Left renal pelvis (tissue), 4 donors: ENCODE results near the gene RBM15. TPM values are rescaled to one million over a fixed set of nuclear protein-coding genes. Genes with fewer than 3 reads are reported as not detected.
A peak's percentile ranks its signal among the peaks of the same experiment; 100 is the strongest.

ENCODE experiments used
- DNase-seq, 4 donors: peaks; one replicate each; pipeline ENCODE4 v3.0.0-alpha.2; 2013; ENCODE audit warnings: low read depth in 4 of 4, low spot score in 3 of 4
- polyA plus RNA-seq, 4 donors: library from polyadenylated mRNA; unstranded; fragments of 120-200 nt; gene quantifications; one replicate each; pipeline ENCODE4 v1.2.1, GENCODE V29; 2013; ENCODE audit not compliant: insufficient read length in 4 of 4

The RBM15 gene, protein sequence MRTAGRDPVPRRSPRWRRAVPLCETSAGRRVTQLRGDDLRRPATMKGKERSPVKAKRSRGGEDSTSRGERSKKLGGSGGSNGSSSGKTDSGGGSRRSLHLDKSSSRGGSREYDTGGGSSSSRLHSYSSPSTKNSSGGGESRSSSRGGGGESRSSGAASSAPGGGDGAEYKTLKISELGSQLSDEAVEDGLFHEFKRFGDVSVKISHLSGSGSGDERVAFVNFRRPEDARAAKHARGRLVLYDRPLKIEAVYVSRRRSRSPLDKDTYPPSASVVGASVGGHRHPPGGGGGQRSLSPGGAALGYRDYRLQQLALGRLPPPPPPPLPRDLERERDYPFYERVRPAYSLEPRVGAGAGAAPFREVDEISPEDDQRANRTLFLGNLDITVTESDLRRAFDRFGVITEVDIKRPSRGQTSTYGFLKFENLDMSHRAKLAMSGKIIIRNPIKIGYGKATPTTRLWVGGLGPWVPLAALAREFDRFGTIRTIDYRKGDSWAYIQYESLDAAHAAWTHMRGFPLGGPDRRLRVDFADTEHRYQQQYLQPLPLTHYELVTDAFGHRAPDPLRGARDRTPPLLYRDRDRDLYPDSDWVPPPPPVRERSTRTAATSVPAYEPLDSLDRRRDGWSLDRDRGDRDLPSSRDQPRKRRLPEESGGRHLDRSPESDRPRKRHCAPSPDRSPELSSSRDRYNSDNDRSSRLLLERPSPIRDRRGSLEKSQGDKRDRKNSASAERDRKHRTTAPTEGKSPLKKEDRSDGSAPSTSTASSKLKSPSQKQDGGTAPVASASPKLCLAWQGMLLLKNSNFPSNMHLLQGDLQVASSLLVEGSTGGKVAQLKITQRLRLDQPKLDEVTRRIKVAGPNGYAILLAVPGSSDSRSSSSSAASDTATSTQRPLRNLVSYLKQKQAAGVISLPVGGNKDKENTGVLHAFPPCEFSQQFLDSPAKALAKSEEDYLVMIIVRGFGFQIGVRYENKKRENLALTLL
- 10 to 100 TPM; 10.0 to 13.4 (median 10.3) TPM for polyA plus RNA-seq

DNA sequence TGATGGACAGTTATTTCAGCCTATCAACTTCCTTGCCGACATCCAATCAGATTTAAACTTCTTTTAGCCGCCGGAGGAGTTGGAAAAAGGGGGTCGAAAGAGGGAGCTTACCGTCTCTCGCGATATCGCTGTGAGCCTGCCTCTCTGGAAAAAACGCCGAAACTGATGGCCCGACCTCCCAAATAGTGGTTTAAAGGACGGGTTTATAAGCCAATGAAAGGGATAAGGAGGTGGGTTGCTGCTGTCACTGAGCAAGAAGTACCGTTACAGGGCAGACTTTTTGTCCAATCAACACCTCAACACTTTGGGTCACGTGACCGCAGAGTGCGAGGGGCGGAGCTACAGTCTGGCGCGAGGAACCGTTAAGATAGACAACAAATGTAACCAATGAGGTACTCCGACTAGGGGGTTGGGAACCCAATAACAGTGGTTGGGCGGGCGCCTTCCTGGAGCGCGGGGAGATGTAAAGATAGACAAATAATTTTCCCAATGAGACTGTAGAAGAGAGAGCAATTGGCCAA lies at the start of gene RBM15:
TSS of gene RBM15 (plus strand) at position 492 of the 521 bp plus-strand sequence. CDS start at position 521, 29 bp downstream.
- DNase-seq: peak; percentile 100

DNA sequence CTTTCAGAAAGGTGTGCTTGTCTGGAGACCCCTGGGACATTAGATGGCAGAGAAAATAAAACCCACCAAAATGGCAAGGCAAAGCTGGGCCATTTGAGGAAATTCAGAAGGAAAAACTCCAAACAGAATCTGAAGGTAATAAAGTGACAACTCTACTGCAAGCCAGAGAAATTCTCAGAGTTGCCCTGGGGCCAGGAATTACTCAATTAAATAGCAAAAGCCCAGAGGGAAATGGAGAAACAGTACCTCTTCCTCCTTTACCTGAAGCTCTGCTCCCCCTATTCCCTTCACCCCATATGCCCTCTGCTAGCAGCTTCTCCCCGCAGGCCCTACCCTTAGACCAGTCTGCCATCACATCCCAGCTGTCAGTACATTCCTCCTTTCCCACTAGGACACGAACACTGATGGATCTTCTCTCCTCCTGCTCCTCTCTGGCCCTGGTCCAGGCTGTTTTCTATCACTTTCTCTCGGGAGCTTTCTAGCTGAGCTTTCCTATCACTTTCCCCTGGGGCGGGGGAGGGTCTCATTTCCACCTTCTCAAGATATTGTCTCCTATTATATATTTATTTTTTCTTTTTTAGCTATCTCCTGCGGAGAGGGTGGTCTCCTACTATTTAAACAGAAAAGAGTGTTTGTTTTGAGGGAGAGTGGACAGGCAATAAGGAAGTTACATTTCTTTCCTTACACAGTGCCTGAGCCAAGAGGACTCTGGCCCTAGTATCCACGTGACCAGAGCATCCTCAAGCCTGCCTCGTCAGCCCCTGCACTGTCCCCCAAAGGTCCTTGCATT lies 47.7 kb upstream of the RBM15 start:
- DNase-seq: no peak

DNA sequence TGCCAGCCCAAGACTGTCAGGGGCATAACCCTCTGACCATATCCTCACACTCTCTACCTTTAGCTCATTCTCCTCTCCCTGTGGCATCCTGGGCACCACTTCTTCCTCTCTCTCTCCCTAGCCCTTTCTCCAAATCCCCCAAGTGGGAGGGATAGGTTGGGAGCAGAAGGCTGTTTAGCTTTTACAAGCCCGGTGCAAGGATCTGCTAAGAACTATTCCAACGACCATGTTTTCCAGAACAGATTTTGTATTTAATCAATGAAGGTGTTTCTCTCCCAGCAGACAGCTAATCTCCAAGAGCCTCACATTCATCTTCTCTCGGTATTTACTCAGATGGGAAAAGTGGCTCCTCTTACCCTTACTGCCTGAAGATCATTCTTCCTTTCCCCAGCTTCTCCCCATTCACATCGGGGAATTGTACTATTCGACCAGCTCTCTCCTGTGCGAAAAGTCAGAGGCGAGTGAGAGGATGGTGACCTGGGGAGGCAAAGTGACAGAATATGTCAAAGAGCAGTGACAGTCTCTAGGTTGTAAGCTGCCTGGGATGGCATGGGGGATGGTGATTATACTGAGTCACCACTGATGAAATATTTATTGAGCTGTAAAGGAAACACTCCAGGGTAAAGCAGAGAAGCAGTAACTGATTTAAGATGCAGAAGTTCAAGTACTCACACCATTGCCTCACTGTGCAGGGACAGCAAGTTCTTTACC lies 47.0 kb upstream of the RBM15 start:
- no peak for DNase-seq

DNA sequence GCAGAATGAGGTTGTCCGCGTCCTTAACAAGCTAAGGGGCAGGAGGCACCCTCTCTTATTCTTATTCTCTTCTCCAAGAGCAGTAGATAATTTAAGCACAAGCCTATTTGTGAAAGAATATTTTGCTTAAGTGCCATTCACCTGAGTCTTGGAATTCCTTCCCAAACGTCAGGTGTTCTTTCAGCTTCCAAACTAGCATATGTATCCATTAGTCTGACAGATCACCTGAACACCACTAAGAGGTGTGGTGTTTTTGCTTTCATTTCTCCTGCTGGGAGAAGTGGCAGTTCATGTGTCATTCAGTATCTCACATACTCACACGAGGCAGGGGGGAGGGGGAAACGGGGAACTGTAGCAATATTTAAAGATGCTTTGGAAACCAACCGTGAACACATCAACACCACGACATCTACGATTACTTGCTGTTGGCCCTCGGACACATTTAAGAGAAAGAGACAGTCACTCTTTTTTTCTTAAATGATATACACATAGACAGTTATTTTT lies 45.5 kb upstream of the RBM15 start:
- DNase-seq: no peak

DNA sequence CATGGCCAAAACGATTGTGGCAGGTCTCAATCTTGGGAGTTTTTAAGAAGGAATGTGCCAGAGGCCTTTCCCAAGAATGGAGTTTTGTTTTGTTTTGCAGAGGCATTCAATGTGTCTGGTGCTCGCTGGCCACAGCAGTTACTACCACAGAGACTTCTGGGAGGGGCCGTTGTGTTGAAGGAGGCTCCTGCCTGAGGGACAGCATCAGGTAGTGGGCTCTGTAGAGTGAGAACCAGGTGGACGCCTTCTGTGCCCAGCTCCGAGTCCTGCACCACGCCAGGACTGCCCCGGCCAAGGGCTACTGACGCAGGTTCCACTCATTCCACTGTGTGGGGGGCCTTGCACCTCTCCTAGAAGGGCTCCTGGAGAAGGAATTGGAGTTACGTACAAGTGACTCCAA lies 44.9 kb upstream of the RBM15 start:
- DNase-seq: no peak

DNA sequence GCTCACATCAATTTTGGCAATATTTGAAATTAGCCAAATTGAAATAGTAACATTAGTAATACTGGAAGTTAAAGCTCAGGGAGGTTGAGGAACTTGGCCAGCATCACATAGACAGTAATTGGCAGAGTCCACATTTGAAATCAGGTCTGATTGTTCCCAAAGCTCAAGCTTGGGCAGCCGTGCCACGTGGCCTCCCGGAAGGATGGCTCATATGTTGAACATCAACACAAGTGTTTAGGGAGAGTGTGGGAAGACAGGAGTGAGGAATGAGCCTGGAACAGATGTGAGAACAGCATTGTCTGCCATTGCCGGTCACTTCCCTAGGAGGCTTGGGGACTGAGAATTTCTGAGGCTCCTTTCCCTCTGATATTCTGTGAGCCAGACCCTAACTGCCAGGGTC lies 40.2 kb upstream of the RBM15 start:
- DNase-seq: no peak

DNA sequence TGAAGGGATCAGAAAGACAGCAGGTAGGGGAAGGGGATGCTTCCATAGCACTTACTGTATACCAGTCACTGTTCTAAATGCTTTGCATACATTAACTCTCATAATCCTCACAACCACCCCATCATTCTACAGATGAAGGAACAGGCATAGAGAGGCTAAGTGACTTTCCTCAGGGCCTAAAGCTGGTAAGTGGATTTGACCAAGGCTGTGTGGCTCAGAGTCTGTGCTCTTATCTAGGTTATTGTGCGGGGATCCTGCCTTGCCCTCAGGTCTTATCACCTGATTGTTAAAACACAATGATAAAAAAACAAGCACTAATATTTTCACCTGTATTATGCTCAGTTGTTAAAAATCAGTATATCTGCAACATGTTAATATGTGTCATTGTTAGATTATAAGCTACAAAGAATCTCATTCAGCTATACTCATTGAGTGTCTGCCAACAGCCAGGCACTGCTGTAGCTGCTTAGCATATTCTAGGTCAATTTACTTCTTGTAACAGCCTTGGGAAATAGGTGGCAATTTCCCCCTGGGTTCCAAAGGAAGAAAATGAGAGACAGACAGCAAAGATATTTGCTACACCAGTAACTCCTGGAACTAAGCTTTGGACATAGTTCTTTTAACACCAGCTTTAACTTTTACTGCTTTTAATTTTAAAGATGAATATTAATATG lies 38.6 kb upstream of the RBM15 start:
- no peak for DNase-seq

DNA sequence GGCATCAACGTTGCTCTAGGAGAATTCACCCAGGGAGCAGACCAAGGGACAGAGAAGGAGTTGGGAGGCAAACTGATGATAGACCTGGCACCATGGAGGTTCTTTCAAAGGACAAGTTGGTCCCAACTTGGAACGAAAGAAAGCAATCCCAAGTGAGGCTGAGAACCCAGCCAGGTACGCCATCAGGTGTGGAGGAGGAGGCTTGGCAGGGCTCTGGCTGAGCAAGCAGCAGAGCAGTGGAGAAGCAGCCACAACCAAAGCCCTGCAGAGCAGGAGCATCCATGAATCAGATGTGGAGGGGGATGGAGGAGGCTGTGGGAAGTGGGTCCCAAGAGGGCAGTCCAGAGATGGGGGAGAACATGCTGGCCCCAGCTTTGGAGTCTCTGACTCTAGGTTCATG lies 36.3 kb upstream of the RBM15 start:
- DNase-seq: no peak

DNA sequence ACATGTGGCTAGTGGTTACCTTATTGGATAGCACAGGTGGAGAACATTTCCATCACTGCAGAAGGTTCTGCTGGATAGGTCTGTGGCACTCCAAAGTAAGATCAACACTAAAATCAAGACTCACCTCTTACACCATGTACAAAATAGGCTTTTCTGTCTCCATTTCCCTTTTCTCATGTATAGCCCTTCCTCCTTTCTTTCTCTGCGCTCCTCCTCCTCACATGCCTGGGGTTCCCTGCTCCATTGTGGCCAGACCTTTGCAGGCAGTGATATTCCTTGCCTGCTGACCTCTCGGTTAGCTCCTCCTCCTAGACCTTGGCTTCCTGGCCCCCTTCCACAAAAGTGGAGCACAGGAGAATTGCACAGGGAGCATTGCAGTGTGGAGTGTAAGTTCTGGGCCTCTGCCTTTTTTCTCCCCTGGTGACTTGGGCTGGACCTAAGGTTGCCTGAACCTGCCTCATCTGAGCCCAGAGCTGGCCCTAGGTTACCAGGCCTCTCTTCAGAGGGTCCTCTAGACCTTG lies 33.2 kb upstream of the RBM15 start:
- DNase-seq: no peak

DNA sequence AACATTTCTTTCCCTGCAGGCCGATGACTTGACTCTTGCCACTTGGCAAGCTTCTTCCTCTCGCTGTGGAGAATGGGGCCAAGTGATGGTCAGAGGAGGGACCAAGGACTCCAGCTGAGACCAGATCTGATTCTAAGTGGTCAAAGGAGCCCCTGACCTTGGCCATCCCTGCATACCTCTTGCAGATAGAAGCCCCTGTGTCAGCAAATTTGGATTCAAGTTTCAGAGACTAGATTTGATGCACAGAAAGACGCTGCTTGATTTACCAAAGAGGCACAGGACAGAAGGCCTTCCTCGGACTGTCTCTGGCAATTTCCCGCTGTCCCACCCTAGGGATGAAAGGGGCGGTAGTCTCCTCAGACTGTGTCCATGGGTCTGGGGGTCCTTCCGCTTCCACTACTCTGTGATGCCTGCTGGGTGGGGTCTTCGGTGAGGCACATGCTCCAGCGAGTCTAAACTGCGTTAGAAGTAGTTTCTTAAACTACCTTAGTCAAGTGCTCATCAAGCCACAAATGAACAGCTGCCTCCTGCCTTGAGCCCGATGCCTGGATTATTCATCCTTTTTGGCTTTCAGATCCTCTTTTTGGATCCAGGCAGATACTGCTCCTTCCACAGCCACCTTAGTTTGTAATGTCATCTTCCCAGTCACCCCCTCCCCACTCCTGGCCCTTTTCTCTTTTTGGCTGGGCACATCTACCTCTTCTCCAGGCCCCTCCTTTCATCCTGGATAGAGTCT lies 31.8 kb upstream of the RBM15 start:
- no peak for DNase-seq

DNA sequence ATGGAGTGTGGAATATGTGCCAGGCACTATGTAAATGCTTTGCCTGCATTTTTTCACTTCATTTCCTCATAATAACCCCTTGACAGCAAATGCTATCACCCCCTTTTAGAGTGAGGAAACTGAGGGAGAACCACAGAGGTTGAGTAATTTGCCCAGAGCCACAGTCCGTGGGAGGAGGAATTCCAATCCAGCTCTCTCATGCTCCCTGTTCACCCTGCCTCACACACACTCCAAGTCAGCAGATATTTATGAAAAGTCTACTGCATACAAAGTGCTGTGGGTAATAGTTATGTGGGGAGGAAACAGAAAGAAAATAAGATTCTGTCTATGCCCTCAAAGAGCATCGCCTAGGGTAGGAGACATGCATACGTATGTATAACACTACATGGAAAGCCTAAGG lies 30.9 kb upstream of the RBM15 start:
- DNase-seq: no peak

DNA sequence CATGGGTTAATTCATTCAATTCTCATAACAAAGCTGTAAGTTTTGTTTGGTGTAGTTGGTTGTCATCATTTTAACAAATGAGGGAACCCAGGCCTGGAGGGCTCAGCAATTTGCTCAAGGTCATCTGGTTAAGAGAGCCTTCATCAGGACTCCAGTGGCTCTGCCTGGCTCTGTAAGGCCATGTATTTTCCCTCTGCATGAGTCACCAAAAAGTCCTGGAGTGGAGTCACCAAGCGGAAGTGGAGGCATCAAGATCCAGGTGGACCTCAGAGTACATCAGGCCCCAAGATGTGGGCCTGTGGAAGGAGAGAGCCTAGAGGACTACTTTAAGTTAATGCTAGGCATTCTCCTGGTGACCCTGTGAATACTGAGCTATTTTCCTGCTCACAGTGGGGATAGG lies 30.0 kb upstream of the RBM15 start:
- no peak for DNase-seq

DNA sequence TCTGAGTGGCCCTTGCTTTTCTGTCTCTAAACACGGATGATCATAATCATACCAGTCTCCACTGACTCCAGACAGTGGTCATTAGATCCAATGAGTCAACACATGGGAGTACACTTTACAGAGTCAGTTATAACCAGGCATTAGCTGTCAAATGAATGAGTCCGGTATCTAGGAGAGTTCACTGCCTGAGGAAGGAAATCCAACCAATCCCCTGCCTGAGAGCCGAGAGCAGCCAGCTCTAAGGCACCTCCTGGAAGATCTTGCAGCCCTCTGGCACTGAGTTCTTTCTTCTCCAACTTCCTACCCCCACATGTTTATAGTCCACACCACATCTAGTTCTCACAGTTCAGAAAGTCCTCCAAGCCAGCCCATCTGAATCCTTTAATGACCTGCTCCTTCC lies 29.4 kb upstream of the RBM15 start:
- no peak for DNase-seq

DNA sequence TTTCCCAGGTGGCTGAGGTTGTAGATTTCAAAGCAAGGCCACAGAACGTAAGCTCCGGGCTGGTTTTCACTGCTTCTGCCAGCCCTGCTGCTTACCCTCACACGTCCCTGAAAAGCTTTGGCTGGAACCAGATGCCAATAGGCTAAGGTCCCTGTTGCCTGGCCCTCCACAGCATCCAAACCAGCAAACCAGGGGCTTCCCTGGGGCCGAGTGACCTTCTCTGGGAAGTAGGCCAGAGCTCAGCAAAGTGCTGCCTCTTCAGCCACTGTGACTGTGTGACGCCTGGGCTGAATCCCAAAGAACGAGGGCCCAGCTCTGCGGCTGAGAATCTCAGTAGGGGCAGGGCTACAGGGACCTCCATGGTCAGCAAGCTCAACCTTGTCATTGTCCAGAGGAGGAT lies 28.9 kb upstream of the RBM15 start:
- no peak for DNase-seq

DNA sequence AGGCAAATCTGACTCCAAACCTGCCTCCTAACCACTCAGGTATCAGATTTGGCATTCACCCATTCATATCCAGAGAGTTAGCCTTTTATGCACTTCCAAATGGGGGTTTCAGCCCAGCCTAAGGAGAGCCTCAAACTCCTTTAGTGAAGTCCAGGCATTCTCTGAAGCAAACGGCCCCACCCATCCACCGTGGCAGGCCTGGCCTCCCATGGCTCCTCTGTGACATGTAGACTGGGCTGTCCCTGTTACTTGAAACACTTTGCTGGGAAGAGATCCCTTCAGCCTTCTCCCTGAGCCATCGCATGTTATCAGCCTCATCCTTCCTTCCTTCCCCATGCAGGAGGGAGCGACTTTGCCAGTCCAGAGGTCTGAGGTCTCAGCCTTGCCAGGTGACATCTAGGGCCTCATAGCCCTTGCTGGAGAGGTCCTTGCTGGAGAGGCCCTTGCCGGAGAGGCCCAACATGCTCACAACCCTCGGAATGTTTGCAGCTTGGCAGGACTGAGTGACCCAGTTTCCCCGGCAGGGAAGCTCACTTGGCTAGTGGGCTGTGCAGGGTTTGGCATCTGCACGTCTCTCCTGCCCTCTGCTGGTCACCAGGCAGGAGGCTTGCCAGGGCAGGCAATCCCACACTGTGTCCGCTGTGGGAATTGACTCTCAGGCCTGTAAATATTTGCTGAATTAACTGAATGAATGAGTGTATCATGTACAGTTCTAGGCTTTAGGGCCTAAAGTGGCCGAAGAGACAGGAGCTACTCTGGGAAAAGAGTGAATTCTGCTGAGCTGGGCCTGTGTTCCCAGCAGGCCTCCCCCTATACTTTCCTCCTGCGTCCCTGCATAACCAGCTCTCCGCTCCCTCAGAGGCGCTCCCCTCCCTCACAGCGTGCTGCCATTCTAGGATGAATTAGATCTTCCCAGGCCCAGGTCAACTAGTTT lies 26.7 kb upstream of the RBM15 start:
- DNase-seq: peak in 3 of 4 donors; percentile 34 to 39 (median 35)

DNA sequence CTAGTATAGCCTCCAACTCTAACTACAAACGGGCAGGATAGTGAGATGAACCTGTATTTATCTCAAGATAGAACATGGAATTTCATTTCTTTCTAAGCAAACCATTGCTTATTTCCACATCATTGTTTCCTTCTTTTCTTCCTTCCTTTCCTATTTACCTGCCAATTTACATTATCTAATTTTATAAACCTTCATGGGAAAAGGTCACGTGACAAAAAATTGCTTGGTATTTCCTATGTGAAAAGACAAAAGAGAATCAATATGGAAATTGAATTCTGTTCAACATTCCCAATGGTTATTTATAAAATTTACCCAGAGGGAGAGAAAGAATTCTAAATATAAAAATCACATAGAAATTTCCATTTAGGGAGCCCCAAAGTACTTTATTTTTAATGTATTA lies 22.4 kb upstream of the RBM15 start:
- DNase-seq: no peak

DNA sequence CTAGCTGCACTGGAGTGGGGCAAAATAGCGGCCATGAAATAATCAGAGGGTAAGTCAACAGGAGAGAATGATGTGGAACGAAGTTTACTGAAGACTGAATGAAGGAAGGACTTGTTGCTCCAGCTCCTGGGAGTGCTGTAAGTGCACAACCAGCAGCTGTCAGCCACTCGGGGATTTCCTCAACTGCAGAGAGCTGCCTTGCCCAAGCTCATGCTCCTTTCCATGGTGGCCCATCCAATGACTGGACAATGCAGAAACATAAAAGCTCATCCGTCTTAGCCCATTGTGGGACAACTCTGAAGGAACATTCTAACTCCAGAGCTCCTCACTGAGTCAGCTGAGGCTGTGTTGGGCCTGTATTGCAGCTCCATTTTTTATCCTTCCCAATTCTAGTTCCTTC lies 21.1 kb upstream of the RBM15 start:
- DNase-seq: no peak
